Stimulated activated CD4-positive, alpha-beta T cell treated with anti-CD3 and anti-CD28 coated beads, Interleukin-2, amount 100 ng/mL, for 24 hours (primary cell): Measurements from ENCODE around the gene DLGAP1.
"Not testable (repeated sequence)": the region's sequence is repeated elsewhere in the genome, so short reads cannot be mapped to it uniquely, and the experiment has no call there.

ENCODE experiments used
- DNase-seq, 2 donors: peaks; one replicate each; pipeline ENCODE4 v3.0.0-alpha.2; 2020

DLGAP1 gene

GRCh38 chr18:3610813-3611212 is 844.3 kb downstream of the DLGAP1 start:
- no peak for DNase-seq

DNA sequence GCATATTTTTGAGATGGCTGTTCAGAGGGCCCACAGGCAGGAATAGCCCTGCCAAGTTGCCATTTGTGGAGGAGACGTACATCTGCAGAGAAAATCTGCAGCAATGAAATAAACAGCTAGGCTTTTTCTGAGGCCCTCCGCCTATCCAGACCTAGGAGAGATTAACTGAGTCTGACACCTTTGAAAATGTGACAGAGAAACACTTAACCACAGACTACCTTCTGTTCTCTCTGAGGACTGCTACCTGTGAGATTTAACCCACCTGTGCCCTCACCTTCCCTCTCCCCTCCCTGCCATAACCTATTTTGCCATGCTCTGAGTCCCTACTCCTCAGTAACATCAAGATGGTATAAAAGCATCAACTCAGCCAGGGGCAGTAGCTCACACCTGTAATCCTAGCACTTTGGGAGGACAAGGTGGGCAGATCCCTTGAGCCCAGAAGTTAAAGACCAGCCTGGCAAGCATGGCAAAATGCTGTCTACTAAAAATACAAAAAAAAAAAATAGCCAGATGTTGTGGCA is 844.9 kb downstream of the DLGAP1 start:
- DNase-seq = no peak

GRCh38 chr18:3608488-3608887 is 846.6 kb downstream of the DLGAP1 start:
- DNase-seq = no peak

GRCh38 chr18:3608099-3608453 is 847.0 kb downstream of the DLGAP1 start:
- not testable (repeated sequence) for DNase-seq

- DNase-seq = no peak
These were observed 847.6 kb downstream of the DLGAP1 start for GRCh38 chr18:3607309-3608098.

DNA sequence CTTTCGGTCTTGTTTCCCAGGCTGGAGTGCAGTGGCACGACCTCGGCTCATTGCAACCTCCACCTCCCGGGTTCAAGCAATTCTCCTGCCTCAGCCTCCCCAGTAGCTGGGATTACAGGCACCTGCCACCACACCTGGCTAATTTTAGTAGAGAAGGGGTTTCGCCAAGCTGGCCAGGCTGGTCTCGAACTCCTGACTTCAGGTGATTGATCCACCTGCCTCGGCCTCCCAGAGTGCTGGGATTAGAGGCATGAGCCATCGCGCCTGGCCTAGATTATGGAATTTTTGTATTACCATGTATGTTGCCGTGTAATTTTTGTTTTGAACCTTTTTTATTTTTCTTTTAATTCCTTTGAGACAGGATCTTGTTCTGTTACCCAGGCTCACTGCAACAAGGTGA is 848.2 kb downstream of the DLGAP1 start:
- not testable (repeated sequence) for DNase-seq

- no peak for DNase-seq
These were observed 849.1 kb downstream of the DLGAP1 start for GRCh38 chr18:3605954-3606443.

- no peak for DNase-seq
These were observed 849.6 kb downstream of the DLGAP1 start for GRCh38 chr18:3605486-3605952.

- no peak for DNase-seq
These were observed 850.4 kb downstream of the DLGAP1 start for GRCh38 chr18:3604498-3605408.

GRCh38 chr18:3604235-3604497 is 850.9 kb downstream of the DLGAP1 start:
- no peak for DNase-seq

- no peak for DNase-seq
These were observed 851.5 kb downstream of the DLGAP1 start for GRCh38 chr18:3603421-3604234.

- DNase-seq = not testable (repeated sequence)
These were observed 853.9 kb downstream of the DLGAP1 start for GRCh38 chr18:3601106-3601755.

DNA sequence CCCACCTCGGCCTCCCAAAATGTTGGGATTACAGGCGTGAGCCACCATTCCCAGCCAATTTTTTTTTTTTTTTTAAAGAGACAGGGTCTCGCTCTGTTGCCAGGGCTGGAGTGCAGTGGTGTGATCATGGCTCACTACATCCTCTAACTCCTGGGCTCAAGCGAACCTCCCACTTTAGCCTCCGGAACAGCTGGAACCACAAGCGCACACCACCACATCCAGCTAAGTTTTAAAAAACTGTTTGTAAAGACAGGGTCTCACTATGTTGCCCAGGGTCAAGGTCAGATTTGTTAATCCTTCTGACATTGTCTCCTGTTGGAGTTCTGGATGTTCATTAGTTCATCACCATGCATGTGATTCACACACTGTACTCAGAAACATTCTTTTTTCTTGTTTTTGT is 855.2 kb downstream of the DLGAP1 start:
- DNase-seq = no peak

- DNase-seq = no peak
These were observed 855.9 kb downstream of the DLGAP1 start for GRCh38 chr18:3599195-3599594.

GRCh38 chr18:3598581-3598980 is 856.5 kb downstream of the DLGAP1 start:
- DNase-seq = no peak

- DNase-seq = no peak
These were observed 857.4 kb downstream of the DLGAP1 start for GRCh38 chr18:3597409-3598357.

DNA sequence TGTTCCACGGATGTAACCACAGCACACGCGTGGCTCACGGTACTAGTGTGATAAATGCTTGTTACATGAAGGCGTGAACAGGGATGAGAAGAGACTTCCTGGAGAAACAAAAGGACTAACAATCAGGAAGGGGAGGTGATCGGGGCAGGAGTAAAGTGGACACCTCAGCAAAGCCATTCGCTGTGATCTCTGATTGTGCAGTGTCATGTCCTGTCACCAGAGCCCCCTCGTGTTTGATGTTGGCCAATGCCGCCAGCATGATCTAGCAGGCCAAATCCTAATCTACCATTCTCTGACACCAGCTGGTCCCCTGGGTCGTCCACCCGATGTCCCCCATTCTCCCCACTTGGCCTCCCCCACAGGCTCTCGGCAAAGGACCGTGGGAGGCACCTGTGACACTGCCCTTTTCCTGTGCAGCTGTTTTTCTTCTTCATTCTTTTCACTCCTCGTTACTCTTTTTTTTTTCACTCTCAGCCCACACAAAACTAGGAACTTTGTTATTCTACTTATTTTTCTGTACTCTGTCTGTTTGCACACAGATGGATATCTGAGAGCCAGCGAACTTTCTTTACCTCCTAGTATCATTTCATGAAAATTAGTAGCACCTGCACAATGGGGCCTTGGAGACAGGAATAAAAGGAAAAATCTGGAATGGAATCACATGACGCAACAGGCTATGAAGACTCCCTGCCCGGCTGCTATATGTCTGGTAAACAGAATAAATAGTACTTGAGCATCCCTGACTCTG is 858.3 kb downstream of the DLGAP1 start:
- DNase-seq = peak; percentile 53 to 54

DNA sequence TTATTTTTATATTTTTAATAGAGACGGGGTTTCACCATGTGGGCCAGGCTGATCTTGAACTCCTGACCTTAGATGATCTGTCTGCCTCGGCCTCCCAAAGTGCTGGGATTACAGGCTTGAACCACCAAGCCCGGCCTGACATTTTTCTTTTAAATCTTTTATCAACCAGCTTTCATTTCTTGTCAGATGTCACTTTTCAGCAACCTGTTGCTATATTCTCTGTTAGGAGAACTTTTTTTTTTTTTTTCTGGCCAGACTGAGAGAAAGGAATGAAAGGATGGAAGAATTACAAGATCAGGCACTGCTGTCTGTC is 858.8 kb downstream of the DLGAP1 start:
- no peak for DNase-seq

DNA sequence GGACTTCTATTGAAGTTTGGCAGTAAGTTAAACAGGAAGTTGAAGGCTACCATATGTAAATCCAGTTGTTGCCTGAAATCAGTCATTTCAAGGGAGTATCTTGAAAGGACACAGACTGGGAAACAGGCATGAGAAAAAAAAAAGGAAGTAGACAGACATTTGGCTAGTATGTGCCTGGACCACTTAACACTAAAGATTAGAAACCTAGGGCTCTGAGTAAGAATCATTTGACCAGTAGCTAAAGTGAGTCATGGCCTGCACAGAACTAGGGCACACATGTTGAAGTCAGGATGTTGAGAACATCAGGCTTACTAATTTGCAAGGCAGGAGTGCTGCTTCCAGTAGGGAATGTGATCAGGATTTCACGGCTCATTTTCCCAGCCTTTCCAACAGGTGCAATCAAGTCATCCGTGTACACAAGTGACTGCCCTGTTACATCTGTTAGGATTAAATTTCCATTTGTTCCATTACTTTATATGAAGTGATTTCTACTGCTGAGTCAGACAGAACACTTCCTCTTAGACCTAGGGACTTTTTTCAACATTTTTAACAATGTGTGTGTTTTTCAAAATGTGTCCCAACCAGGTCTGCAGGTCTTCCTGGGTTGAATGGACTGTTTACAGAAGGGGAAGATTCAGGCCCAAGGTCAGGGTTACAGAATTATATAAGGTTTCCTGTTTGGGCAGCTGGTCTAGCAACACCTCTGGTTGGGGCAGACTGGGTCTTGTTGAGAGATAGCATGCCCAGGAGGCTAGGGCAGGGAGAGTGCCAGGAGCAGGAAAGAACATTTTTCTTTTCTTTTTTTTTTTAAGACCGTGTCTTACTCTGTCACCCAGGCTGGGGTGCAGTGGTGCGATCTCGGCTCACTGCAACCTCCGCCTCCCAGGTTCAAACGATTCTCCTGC is 859.5 kb downstream of the DLGAP1 start:
- DNase-seq = peak in 1 of 2 donors; percentile 42
